ENCODE measurements around the gene PRPF6. TPM values are rescaled to one million over a fixed set of nuclear protein-coding genes. Genes with fewer than 3 reads are reported as not detected.
A peak's percentile ranks its signal among the peaks of the same experiment; 100 is the strongest.
"Not testable (repeated sequence)": the region's sequence is repeated elsewhere in the genome, so short reads cannot be mapped to it uniquely, and the experiment has no call there.

PRPF6 gene
- total RNA-seq, 1 donor from 2014 or later: 46.4 TPM

DNA sequence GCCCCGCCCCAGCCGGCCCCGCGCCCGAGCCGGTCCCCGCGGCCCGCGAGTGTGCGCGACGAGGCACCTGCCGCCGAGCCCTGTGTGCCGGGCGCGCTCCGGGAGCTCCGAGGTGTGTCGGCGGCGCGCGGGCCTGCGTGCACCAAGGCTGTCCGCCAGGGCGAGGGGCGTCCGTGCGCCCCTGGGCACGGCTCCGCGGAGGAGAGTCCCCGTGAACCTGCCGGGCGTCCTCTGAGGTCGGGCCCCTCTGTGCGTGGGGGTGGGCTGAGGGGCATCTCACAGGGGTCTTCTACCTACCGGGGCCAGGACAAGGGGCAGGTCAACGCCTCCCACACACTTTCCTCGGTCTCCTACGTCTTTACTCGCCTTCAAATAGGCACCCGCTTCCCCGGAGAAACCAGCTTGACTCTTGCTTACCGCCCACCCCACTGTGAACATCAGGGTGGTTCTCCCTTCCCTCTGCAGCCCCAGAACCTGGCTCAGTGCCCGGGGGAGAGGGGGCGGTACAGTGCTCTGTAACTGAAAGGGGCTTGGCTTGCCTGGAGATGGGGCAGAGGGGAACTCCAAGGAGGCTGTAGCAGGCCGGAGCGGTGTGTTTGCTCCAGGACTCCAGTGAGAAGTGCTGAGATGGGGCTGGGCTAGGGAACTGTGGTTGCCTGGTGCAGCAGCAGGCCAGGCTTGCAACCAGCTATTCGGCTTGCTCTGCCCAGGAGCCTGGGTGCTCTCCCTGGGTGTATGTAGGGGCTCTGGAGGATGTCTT, 1.2 kb upstream of the PRPF6 start, which contains the start of gene SAMD10:
Gene SAMD10, minus strand, starts transcription at position 86 of the 760 bp plus-strand sequence. CDS start 175 bp downstream, outside the sequence.
- ATAC-seq (no peak), DNase-seq (ENCODE audit: missing footprints) (no peak)
- intact Hi-C loops (cut with DNase I): loop anchor here (2.0 to 10.0 kb wide), 3 partner anchors 77 to 205 kb away; partner anchors contain the start of genes LKAAEAR1 and OPRL1

GRCh38 chr20:63980317-63980805, 571 bp upstream of the PRPF6 start:
- DNase-seq (ENCODE audit: missing footprints) (no peak), ATAC-seq (peak; percentile 45)
- intact Hi-C loops (cut with DNase I): loop anchor here (2.0 kb wide), 1 partner anchor 76 kb away; no protein-coding TSS in a partner anchor

GRCh38 chr20:63982937-63983336, 2.0 kb downstream of the PRPF6 start:
- no peak for ATAC-seq
- DNase-seq (ENCODE audit: missing footprints): no peak
- intact Hi-C loops (cut with DNase I): no loop called here

- DNase-seq (ENCODE audit: missing footprints) (no peak), ATAC-seq (no peak)
- intact Hi-C loops (cut with DNase I): no loop called here
Measured at GRCh38 chr20:64000906-64001305, 20.0 kb downstream of the PRPF6 start.

- DNase-seq (ENCODE audit: missing footprints): no peak
- ATAC-seq: no peak
- intact Hi-C loops (cut with DNase I): no loop called here
Measured at GRCh38 chr20:64001607-64002011, 20.7 kb downstream of the PRPF6 start.

DNA sequence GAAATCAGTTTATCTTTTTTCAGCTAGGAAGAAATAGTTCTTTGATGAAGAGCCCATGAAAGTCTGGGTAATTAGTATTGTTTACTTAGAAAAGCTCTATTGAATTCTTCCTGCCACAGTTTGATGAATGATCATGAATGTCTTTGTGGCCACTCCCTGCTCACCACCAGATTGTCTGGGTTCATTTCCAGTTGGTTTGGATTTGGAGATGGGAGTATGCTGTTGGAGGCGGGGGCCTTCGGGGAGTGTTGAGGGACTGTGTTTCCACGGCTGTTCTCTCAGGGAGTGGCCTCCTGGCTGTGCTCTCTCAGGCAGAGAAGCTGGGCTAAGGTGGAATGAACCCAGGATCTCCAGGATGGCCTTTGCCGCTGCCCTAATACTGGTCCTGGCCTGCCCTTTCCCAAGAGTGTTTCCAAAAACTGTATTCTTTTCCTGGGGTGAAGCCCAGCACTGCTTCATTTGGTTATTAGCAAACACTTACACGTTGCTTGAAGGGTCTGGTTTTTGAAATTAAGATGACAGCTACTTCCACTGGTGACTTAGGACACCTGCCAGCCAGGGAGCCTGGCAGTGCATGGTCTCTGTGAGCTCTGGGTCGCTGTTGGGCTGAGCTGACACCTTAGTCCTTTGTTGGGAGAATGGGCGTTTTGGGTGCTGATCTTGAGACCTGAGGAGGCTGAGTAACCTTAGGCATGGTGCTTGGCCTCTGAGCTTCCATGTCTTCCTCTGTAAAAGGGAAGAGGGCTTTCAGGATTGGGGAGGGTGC, 23.2 kb downstream of the PRPF6 start:
- no peak for DNase-seq (ENCODE audit: missing footprints)
- intact Hi-C loops (cut with DNase I): no loop called here
- no peak for ATAC-seq

DNA sequence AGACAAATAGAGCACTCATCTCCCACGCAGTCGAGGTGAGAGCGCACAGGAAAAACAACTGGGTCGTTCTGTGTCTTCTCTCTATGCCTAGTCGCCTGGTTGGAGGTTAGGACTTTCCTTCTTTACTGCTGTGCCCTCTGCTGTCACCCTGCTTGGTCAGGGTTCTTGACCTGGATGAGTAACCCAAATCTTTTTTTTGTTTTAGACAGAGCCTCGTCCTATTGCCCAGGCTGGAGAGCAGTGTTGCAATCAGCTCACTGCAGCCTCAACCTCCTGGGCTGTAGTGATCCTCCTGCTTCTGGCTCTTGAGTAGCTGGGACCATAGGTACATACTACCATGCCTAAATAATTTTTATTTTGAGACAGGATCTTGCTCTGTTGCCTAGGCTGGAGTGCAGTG, 24.5 kb downstream of the PRPF6 start:
- intact Hi-C loops (cut with DNase I): no loop called here

DNA sequence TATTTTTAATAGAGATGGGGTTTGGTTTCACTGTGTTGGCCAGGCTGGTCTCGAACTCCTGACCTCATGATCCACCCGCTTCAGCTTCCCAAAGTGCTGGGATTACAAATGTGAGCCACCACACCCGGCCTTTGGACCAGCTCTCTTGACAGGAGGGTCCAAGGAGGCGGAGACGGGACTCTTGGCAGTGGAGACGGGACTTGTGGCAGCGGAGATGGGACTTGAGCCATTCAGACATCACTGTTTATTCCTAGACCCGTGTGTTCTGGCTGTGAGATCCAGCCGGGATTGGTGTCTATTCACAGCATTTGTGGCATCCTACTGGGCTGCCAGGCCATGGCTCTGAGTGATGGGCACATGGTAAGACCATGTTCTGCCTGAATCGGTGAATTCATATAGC, 25.6 kb downstream of the PRPF6 start:
- ATAC-seq: no peak
- intact Hi-C loops (cut with DNase I): no loop called here
- DNase-seq (ENCODE audit: missing footprints): no peak

More for the DNA sequence above, 24.5 kb downstream of the PRPF6 start:
- DNase-seq (ENCODE audit: missing footprints) (no peak), ATAC-seq (no peak)

- no peak for ATAC-seq
- intact Hi-C loops (cut with DNase I): no loop called here
Measured at GRCh38 chr20:64006902-64007301, 26.0 kb downstream of the PRPF6 start.

DNA sequence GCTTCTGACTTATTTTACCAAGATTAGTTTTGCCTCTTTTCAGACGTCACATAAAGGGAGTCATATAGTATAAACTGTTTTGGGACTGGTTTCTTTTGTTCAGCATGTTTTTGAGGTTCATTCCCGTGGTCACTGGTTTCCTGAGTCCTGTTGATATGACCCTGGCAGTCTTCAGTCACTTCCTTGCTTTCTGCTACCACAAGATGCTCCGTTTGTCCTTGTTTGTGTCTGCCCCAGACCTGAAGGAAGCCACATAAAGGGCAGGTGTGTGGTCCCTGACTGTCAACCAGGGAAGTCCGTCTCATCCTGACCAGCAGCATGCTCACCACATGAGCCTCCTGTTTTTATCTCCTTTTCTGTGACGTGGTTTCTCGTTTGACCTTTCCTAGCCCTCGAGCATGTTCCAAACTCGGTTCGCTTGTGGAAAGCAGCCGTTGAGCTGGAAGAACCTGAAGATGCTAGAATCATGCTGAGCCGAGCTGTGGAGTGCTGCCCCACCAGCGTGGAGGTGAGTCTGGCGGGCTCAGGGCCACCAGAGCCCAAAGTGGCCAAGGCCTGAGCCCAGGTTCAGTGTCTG, 29.0 kb downstream of the PRPF6 start:
- intact Hi-C loops (cut with DNase I): no loop called here
- no peak for DNase-seq (ENCODE audit: missing footprints)
- no peak for ATAC-seq

More at GRCh38 chr20:64006902-64007301, 26.0 kb downstream of the PRPF6 start:
- no peak for DNase-seq (ENCODE audit: missing footprints)

DNA sequence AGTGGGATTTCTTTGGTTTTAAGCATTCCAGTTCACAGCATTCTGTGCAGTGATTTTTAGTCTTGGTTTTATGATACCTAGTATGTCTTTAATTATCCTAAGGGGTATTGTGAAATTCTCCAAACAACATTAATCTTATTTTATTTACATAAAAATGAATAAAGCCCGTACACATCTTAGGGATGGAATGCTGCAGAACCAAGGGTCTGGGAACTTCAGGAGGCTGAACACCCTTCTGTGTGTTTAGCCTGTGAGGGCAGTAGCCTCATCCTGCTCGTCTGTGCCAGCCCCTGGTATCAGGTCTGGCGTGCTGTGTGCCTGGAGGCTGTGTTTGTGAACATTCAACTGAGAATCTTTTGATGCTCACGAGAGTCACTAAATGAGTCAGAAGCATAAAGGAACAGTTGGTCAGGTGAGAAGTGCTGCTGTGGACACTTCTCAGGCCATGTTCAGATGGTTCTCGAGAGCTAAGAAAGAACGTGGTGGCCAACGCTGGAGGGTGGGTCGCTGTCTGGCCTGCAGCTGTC, 29.8 kb downstream of the PRPF6 start:
- DNase-seq (ENCODE audit: missing footprints) (no peak), ATAC-seq (no peak)
- intact Hi-C loops (cut with DNase I): no loop called here

DNA sequence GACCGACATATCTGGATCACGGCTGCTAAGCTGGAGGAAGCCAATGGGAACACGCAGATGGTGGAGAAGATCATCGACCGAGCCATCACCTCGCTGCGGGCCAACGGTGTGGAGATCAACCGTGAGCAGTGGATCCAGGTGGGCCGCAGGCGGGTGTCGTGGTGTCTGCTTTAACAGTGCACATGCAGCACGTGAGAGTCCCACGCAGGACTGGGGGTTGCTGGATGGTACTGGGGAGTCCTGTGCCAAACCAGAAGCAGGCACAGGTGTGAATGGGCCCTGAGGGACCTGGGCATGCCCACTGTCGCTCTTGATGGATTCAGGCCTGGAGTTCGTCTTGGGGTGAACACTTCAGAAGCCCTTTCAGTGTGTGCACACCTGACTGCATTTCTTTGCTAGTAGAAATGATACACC, 30.4 kb downstream of the PRPF6 start:
- no peak for ATAC-seq
- intact Hi-C loops (cut with DNase I): no loop called here
- no peak for DNase-seq (ENCODE audit: missing footprints)

DNA sequence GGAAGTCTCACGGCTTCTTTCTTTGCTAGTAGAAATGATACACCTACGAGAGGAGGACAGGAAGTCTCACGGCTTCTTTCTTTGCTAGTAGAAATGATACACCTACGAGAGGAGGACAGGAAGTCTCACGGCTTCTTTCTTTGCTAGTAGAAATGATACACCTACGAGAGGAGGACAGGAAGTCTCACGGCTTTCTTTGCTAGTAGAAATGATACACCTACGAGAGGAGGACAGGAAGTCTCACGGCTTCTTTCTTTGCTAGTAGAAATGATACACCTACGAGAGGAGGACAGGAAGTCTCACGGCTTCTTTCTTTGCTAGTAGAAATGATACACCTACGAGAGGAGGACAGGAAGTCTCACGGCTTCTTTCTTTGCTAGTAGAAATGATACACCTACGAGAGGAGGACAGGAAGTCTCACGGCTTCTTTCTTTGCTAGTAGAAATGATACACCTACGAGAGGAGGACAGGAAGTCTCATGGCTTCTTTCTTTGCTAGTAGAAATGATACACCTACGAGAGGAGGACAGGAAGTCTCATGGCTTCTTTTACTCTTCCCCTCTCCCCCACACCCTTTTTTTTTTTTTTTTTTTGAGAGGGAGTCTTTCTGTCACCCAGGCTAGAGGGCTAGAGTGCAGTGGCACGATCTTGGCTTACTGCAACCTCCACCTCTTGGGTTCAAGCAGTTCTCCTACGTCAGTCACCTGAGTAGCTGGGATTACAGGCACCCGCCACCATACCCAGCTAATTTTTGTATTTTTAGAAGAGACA, 31.6 kb downstream of the PRPF6 start:
- DNase-seq (ENCODE audit: missing footprints); intact Hi-C loops (cut with DNase I); ATAC-seq: not testable (repeated sequence)

GRCh38 chr20:64015635-64016034, 34.7 kb downstream of the PRPF6 start:
- ATAC-seq (no peak), DNase-seq (ENCODE audit: missing footprints) (no peak)
- intact Hi-C loops (cut with DNase I): no loop called here

- intact Hi-C loops (cut with DNase I): no loop called here
- ATAC-seq (no peak), DNase-seq (ENCODE audit: missing footprints) (peak; percentile 67)
Measured at GRCh38 chr20:64021124-64021975, 40.4 kb downstream of the PRPF6 start.

GRCh38 chr20:64022671-64023360, 41.9 kb downstream of the PRPF6 start:
- ATAC-seq: no peak
- DNase-seq (ENCODE audit: missing footprints): peak; percentile 61
- intact Hi-C loops (cut with DNase I): no loop called here
